B cell (primary cell): ENCODE measurements around the gene DAPK3. TPM values are rescaled to one million over a fixed set of nuclear protein-coding genes. Genes with fewer than 3 reads are reported as not detected.
A peak's percentile ranks its signal among the peaks of the same experiment; 100 is the strongest.

Source experiments
- ATAC-seq: fragments of 200-7000 bp; cut with Tn5 transposase; one replicate; pipeline ENCODE4 v1.10.0; 2021; ENCODE audit warnings: low read depth, mild to moderate bottlenecking, moderate number of reproducible peaks, moderate library complexity
- CTCF ChIA-PET: fragments of 350-600 bp; sonication (Branson Sonifier 250); formaldehyde crosslinking; loops from one replicate; lab custom pipeline; 2021; ENCODE audit warnings: antibody characterized with exemption, inconsistent platforms; lab: Charles Lee
- POLR2A ChIA-PET: fragments of 350-600 bp; sonication (Branson Sonifier 250); formaldehyde crosslinking; loops from one replicate; lab custom pipeline; 2021; ENCODE audit warnings: antibody characterized with exemption; lab: Charles Lee
- DNase-seq: peaks from one replicate; pipeline ENCODE4 v3.0.0; 2013
- H2AFZ ChIP-seq: 2 replicates; pipeline ENCODE4 v1.6.1; 2012; ENCODE audit warnings: mild to moderate bottlenecking, low read depth, low read length; ENCODE audit not compliant: insufficient read depth, poor library complexity, severe bottlenecking
- H3K27ac ChIP-seq, 2 donors: 1 replicate in 1 of 2; 2 replicates in 1 of 2; pipeline ENCODE4 v1.5.1; 2012 to 2013; ENCODE audit warnings: low read length in 2 of 2, mild to moderate bottlenecking in 2 of 2, moderate library complexity in 1 of 2
- H3K27me3 ChIP-seq, 4 experiments: fragments of 200-600 bp in 1 of 4; sonication (generic) in 1 of 4; replicated peaks in 1 of 4; 1 replicate in 2 of 4; 2 replicates in 2 of 4; pipeline versions ENCODE4 v1.6.1 to v1.7.0; 2013 to 2016; ENCODE audit warnings: low read length in 3 of 4, mild to moderate bottlenecking in 2 of 4, mixed read lengths in 1 of 4, moderate library complexity in 1 of 4; ENCODE audit not compliant: insufficient read depth in 4 of 4, control insufficient read depth in 3 of 4; ENCODE audit errors: control extremely low read depth in 1 of 4
- H3K36me3 ChIP-seq, 2 experiments: replicated peaks in 1 of 2; 1 replicate in 1 of 2; 2 replicates in 1 of 2; pipeline versions ENCODE4 v1.6.1 to v1.7.1; 2013; ENCODE audit warnings: low read length in 1 of 2; ENCODE audit not compliant: insufficient read depth in 2 of 2, control insufficient read depth in 1 of 2; ENCODE audit errors: control extremely low read depth in 1 of 2, extremely low read depth in 1 of 2
- H3K4me1 ChIP-seq, 2 donors: fragments of 200-600 bp in 1 of 2; sonication (generic) in 1 of 2; 1 replicate in 1 of 2; 2 replicates in 1 of 2; pipeline versions ENCODE4 v1.5.1 to v1.6.1; 2013 to 2017; ENCODE audit warnings: low read length in 2 of 2; ENCODE audit not compliant: control insufficient read depth in 2 of 2, insufficient read depth in 2 of 2
- H3K4me2 ChIP-seq: replicated peaks from 2 replicates; pipeline ENCODE3; 2012; ENCODE audit warnings: mild to moderate bottlenecking, low read depth, low read length; ENCODE audit not compliant: poor library complexity, severe bottlenecking
- H3K4me3 ChIP-seq, 5 experiments: fragments of 200-600 bp in 1 of 5; sonication (generic) in 1 of 5; 1 replicate in 3 of 5; 2 replicates in 2 of 5; pipeline versions ENCODE4 v1.5.1 to v1.7.0; 2011 to 2016; ENCODE audit warnings: low read length in 4 of 5, mild to moderate bottlenecking in 4 of 5, low read depth in 2 of 5, control low read depth in 1 of 5, moderate library complexity in 1 of 5; ENCODE audit not compliant: insufficient read depth in 1 of 5; ENCODE audit errors: control extremely low read depth in 1 of 5, extremely low read depth in 1 of 5
- H3K79me2 ChIP-seq: fragments of 200-600 bp; sonication (generic); one replicate; pipeline ENCODE4 v1.6.0; 2016; ENCODE audit warnings: low read length; ENCODE audit not compliant: control insufficient read depth, insufficient read depth
- H3K9ac ChIP-seq: fragments of 200-600 bp; sonication (generic); 2 replicates; pipeline ENCODE4 v1.6.1; 2017; ENCODE audit warnings: mild to moderate bottlenecking, low read length, moderate library complexity
- H3K9me3 ChIP-seq, 3 donors: one replicate each; pipeline versions ENCODE4 v1.6.1 to v1.7.1; 2013; ENCODE audit warnings: low read length in 2 of 3; ENCODE audit not compliant: control insufficient read depth in 2 of 3, insufficient read depth in 1 of 3; ENCODE audit errors: control extremely low read depth in 1 of 3
- H4K20me1 ChIP-seq: 2 replicates; pipeline ENCODE4 v1.6.0; 2012; ENCODE audit warnings: mild to moderate bottlenecking, low read length; ENCODE audit not compliant: insufficient read depth, control insufficient read depth, poor library complexity, severe bottlenecking
- H3K27ac Mint-ChIP-seq: one replicate; pipeline ENCODE4 v1.8.0; 2021; ENCODE audit warnings: mixed read lengths
- H3K27me3 Mint-ChIP-seq: one replicate; pipeline ENCODE4 v1.8.0; 2021; ENCODE audit warnings: mixed read lengths
- H3K4me1 Mint-ChIP-seq: one replicate; pipeline ENCODE4 v1.8.0; 2021; ENCODE audit warnings: mixed read lengths
- H3K4me3 Mint-ChIP-seq: one replicate; pipeline ENCODE4 v1.8.0; 2021; ENCODE audit warnings: mixed read lengths
- H3K9me3 Mint-ChIP-seq: one replicate; pipeline ENCODE4 v1.8.0; 2022; ENCODE audit warnings: mixed read lengths; ENCODE audit not compliant: insufficient read depth
- EZH2 ChIP-seq: IDR thresholded peaks from 2 replicates; pipeline ENCODE4 v1.6.1; 2012; ENCODE audit warnings: borderline replicate concordance, low read depth, mild to moderate bottlenecking, moderate library complexity, low read length; ENCODE audit not compliant: insufficient read depth, poor library complexity, severe bottlenecking
- WGBS: methylation state at CpG from one replicate; pipeline ENCODE4 v1.1.5; 2013; ENCODE audit warnings: missing lambda C conversion rate; ENCODE audit not compliant: insufficient coverage; 5-methylcytosine and 5-hydroxymethylcytosine counted together
- intact Hi-C: fragments of 100-400 bp; cut with micrococcal nuclease; formaldehyde crosslinking; loops from one replicate; pipeline ENCODE4 v1.10.0; 2022
- polyA minus RNA-seq: library from RNA; depleted of rRNA, polyadenylated mRNA; stranded (reverse); fragments of >200 nt; gene quantifications from 2 replicates; pipeline ENCODE4 v1.2.3, GENCODE V29; 2012
- polyA plus RNA-seq: library from polyadenylated mRNA; depleted of rRNA; stranded (reverse); fragments of >200 nt; gene quantifications from 2 replicates; pipeline ENCODE4 v1.2.3, GENCODE V29; 2012
- total RNA-seq, 2 donors: library from RNA; stranded (reverse); fragments of 120-200 nt in 1 of 2; gene quantifications; 1 replicate in 1 of 2; 2 replicates in 1 of 2; pipeline versions ENCODE4 v1.2.3 to v1.2.4, GENCODE V29; 2013 to 2022
- TF ChIP-seq, protein P1 (sequence below): fragments of 200-600 bp; IDR thresholded peaks from one replicate; pipeline ENCODE4 v1.8.0; 2022; ENCODE audit warnings: antibody characterized with exemption, mild to moderate bottlenecking

Gene DAPK3
- 41.0 and 47.4 TPM in 2 replicates for total RNA-seq
- total RNA-seq (2013): 19.8 TPM
- polyA plus RNA-seq: 32.6 and 55.4 TPM in 2 replicates
- polyA minus RNA-seq: 53.5 and 61.8 TPM in 2 replicates

DNA sequence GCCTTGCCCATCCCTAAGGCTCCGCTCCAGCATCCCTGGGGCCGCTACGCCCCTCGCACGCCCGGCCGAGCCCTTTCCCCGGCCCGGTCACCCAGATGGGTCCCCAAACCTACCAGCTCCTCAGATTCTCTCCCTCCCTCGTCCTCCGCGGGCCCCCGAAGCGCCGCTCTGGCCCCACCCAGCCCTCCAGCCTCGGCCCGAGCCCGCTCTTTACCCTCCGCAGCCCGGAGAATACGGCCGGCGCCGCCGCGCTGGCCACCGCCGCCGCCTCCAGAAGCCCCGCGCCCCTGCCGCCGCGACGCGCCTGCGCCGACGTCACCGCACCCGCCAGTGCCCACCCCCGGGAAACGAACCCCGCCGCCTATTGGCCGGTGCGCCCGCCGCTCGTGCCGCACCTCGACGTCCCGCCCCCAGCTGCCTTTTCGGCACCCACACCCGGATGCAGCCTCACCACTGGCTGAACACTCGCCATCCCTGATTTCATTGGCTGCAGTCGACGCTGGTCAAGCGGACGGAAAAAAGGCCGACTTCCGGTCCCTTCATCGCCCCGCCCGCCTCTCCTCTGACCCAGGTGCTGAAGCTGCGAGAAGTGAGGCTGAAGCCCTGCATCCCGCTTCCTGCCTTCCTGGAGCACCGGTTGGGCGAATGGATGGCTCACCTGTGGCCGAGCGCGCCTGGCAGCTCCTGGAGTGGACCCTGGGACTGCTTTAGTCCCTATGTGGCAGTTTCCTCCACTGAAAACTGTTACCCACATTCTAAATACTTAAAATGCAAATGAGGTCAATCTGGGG is at the start of gene DAPK3:
Gene DAPK3 (minus strand): TSS at position 292 of the 791 bp plus-strand sequence. CDS start 1,364 bp downstream, outside the sequence.
- Histone ChIP-seq H3K4me2 (peak within 1 kb of the TSS; percentile 99), H2AFZ (peak within 1 kb of the TSS; percentile 90), H3K27me3 (no peaks in the 10 kb centered on the region), H3K4me3 (peak within 1 kb of the TSS; percentile 41 to 93 (median 80)), H3K4me1 (peaks cover 14 to 18% of the 10 kb centered on the region in 2 donors), H3K9ac (peak within 1 kb of the TSS; percentile 96), H4K20me1 (peaks cover 49% of the 10 kb centered on the region), H3K36me3 (peaks cover 2 to 23% of the 10 kb centered on the region in 2 experiments), H3K79me2 (peaks cover 39% of the 10 kb centered on the region), H3K27ac (peak within 1 kb of the TSS; percentile 63 to 85), H3K9me3 (no peaks in the 10 kb centered on the region)
- H3K27me3 Mint-ChIP-seq: no peaks in the 10 kb centered on the region
- no peak for TF ChIP-seq EZH2
- TF ChIP-seq, protein P1, sequence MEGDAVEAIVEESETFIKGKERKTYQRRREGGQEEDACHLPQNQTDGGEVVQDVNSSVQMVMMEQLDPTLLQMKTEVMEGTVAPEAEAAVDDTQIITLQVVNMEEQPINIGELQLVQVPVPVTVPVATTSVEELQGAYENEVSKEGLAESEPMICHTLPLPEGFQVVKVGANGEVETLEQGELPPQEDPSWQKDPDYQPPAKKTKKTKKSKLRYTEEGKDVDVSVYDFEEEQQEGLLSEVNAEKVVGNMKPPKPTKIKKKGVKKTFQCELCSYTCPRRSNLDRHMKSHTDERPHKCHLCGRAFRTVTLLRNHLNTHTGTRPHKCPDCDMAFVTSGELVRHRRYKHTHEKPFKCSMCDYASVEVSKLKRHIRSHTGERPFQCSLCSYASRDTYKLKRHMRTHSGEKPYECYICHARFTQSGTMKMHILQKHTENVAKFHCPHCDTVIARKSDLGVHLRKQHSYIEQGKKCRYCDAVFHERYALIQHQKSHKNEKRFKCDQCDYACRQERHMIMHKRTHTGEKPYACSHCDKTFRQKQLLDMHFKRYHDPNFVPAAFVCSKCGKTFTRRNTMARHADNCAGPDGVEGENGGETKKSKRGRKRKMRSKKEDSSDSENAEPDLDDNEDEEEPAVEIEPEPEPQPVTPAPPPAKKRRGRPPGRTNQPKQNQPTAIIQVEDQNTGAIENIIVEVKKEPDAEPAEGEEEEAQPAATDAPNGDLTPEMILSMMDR: no peak
- POLR2A ChIA-PET: interaction anchor here (0.5 to 2.2 kb wide), 9 partner anchors 14 to 252 kb away, joined by 3 to 20 read pairs (median 4); partner anchors contain the start of genes EEF2 and MRPL54
- CTCF ChIA-PET: interaction anchor here (0.6 to 2.0 kb wide), 8 partner anchors 11 to 211 kb away, joined by 3 to 10 read pairs (median 5); partner anchors contain the start of gene EEF2
- intact Hi-C loops: loop anchor here (2.0 kb wide), 2 partner anchors 14 to 212 kb away; partner anchors contain the start of genes ANKRD24, EEF2 and SIRT6
- DNase-seq: peak; percentile 93
- peak within 1 kb of the TSS; percentile 91 for H3K27ac Mint-ChIP-seq
- peaks cover 25% of the 10 kb centered on the region for H3K4me1 Mint-ChIP-seq
- ATAC-seq: peak; percentile 97
- peak within 1 kb of the TSS; percentile 94 for H3K4me3 Mint-ChIP-seq
- no peaks in the 10 kb centered on the region for H3K9me3 Mint-ChIP-seq
- under 1% methylated on average over 70 of the region's 73 CpGs for WGBS
